HEK293 (cell line): ENCODE measurements around the gene TTF2.

Experiments
- CTCF ChIA-PET: fragments of 350-600 bp; formaldehyde crosslinking; extraction: SDS; loops from one replicate; lab custom pipeline; 2021; ENCODE audit warnings: antibody characterized with exemption; lab: Yijun Ruan, JAX
- POLR2A ChIA-PET: fragments of 300-600 bp; formaldehyde crosslinking; extraction: SDS; loops from one replicate; lab custom pipeline; 2020; ENCODE audit warnings: antibody characterized with exemption, inconsistent platforms; lab: Yijun Ruan, JAX
- H3K27ac ChIP-seq: fragments of 200-500 bp; sonication (Bioruptor generic); 2 replicates; pipeline ENCODE4 v1.5.1; 2014; ENCODE audit warnings: low read depth, low read length, control low read depth, inconsistent platforms; ENCODE audit errors: extremely low read depth
- H3K36me3 ChIP-seq, 2 experiments: fragments of 200-500 bp in 1 of 2; sonication (Bioruptor generic) in 1 of 2; 1 replicate in 1 of 2; 2 replicates in 1 of 2; pipeline ENCODE4 v1.5.1; 2014 to 2017; ENCODE audit warnings: inconsistent platforms in 2 of 2, low read length in 2 of 2; ENCODE audit not compliant: control insufficient read depth in 2 of 2, insufficient read depth in 1 of 2
- H3K4me1 ChIP-seq: fragments of 200-500 bp; sonication (Bioruptor generic); 2 replicates; pipeline ENCODE4 v1.5.1; 2014; ENCODE audit warnings: mild to moderate bottlenecking, low read length, inconsistent platforms; ENCODE audit not compliant: control insufficient read depth, insufficient read depth
- H3K4me3 ChIP-seq: 2 replicates; pipeline ENCODE4 v1.5.1; 2011; ENCODE audit warnings: low read depth, mild to moderate bottlenecking, control low read depth, low read length, moderate library complexity
- H3K9me3 ChIP-seq: fragments of 200-500 bp; sonication (Bioruptor generic); 2 replicates; pipeline ENCODE4 v1.5.1; 2014; ENCODE audit warnings: low read depth, low read length, inconsistent platforms; ENCODE audit not compliant: control insufficient read depth, insufficient read depth
- BCL11A ChIP-seq: fragments of 450-650 bp; formaldehyde crosslinking; IDR thresholded peaks from 2 replicates; pipeline ENCODE4 v1.5.1; 2016; ENCODE audit warnings: low read depth, missing biosample characterization, missing genetic modification characterization
- BCL6B ChIP-seq: fragments of 450-650 bp; formaldehyde crosslinking; IDR thresholded peaks from 2 replicates; pipeline ENCODE4 v1.5.1; 2017; ENCODE audit warnings: missing biosample characterization, missing genetic modification characterization
- EGR2 ChIP-seq: fragments of 450-650 bp; formaldehyde crosslinking; IDR thresholded peaks from 2 replicates; pipeline ENCODE4 v1.5.1; 2016; ENCODE audit warnings: low read depth, missing biosample characterization, missing genetic modification characterization
- IKZF3 ChIP-seq: fragments of 450-650 bp; IDR thresholded peaks from 2 replicates; pipeline ENCODE4 v1.5.0; 2018; ENCODE audit warnings: missing biosample characterization, mild to moderate bottlenecking, missing genetic modification characterization, moderate library complexity
- KLF10 ChIP-seq: fragments of 450-650 bp; IDR thresholded peaks from 2 replicates; pipeline ENCODE4 v1.5.1; 2018; ENCODE audit warnings: missing biosample characterization, mild to moderate bottlenecking, missing genetic modification characterization
- MEIS1 ChIP-seq: sonication (generic); formaldehyde crosslinking; IDR thresholded peaks from 2 replicates; pipeline ENCODE4 v1.8.1; 2022; ENCODE audit warnings: missing genetic modification reagents, mild to moderate bottlenecking, borderline replicate concordance
- PBX3 ChIP-seq: sonication (generic); formaldehyde crosslinking; IDR thresholded peaks from 2 replicates; pipeline ENCODE4 v1.8.1; 2022; ENCODE audit warnings: mild to moderate bottlenecking, moderate library complexity, missing genetic modification reagents
- PRDM2 ChIP-seq: fragments of 450-650 bp; formaldehyde crosslinking; IDR thresholded peaks from 2 replicates; pipeline ENCODE4 v1.5.1; 2016; ENCODE audit warnings: missing biosample characterization, missing genetic modification characterization, borderline replicate concordance
- SP2 ChIP-seq: fragments of 450-650 bp; formaldehyde crosslinking; IDR thresholded peaks from 2 replicates; pipeline ENCODE4 v1.5.1; 2016; ENCODE audit warnings: missing biosample characterization, missing genetic modification characterization
- ZBTB20 ChIP-seq: fragments of 450-650 bp; formaldehyde crosslinking; IDR thresholded peaks from 2 replicates; pipeline ENCODE4 v1.5.1; 2016; ENCODE audit warnings: missing biosample characterization, missing genetic modification characterization
- ZNF121 ChIP-seq: fragments of 450-650 bp; formaldehyde crosslinking; IDR thresholded peaks from 2 replicates; pipeline ENCODE4 v1.5.1; 2016; ENCODE audit warnings: missing biosample characterization, missing genetic modification characterization
- ZNF16 ChIP-seq: fragments of 450-650 bp; formaldehyde crosslinking; IDR thresholded peaks from 2 replicates; pipeline ENCODE4 v1.5.1; 2016; ENCODE audit warnings: low read depth, missing biosample characterization, missing genetic modification characterization
- ZNF335 ChIP-seq: fragments of 450-650 bp; formaldehyde crosslinking; conservative IDR thresholded peaks from 2 replicates; pipeline ENCODE4 v1.5.1; 2016; ENCODE audit warnings: missing biosample characterization, missing genetic modification characterization
- ZNF37A ChIP-seq: fragments of 450-650 bp; IDR thresholded peaks from 2 replicates; pipeline ENCODE4 v1.5.1; 2018; ENCODE audit warnings: missing biosample characterization, missing genetic modification characterization
- ZNF560 ChIP-seq: fragments of 450-650 bp; formaldehyde crosslinking; IDR thresholded peaks from 2 replicates; pipeline ENCODE4 v1.5.1; 2017; ENCODE audit warnings: missing biosample characterization, missing genetic modification characterization, borderline replicate concordance
- ZNF600 ChIP-seq: fragments of 450-650 bp; formaldehyde crosslinking; IDR thresholded peaks from 2 replicates; pipeline ENCODE4 v1.5.1; 2016; ENCODE audit warnings: missing biosample characterization, missing genetic modification characterization
- ZNF658 ChIP-seq: fragments of 450-650 bp; formaldehyde crosslinking; IDR thresholded peaks from 2 replicates; pipeline ENCODE4; 2016; ENCODE audit warnings: missing biosample characterization, missing genetic modification characterization
- ZSCAN5A ChIP-seq: fragments of 450-650 bp; formaldehyde crosslinking; IDR thresholded peaks from 2 replicates; pipeline ENCODE4 v1.5.1; 2016; ENCODE audit warnings: missing biosample characterization, missing genetic modification characterization
- TF ChIP-seq, protein P1 (sequence below): fragments of 450-650 bp; formaldehyde crosslinking; IDR thresholded peaks from 2 replicates; pipeline ENCODE4 v1.5.1; 2016; ENCODE audit warnings: missing biosample characterization, missing genetic modification characterization

The TTF2 gene

DNA sequence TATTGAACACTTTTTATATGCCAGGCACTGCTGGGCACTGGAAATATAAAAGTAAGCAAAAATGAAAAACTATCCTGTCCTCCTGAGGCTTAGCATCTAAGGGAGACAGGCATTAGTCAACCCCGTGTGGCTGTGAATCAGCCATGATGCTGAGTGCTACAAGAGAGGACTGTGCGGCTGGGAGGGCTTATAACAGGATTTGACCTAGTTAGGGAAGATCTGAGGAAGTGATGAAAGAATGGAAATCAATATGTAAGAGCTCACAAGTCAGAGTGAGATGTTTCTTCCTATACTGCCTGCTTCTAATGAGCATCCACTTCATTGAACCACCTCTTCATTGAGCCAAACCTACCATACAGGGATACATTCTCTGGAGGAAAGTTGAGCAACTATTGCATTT lies 46.4 kb downstream of the TTF2 start (continued):
- TF ChIP-seq PRDM2 (tag by site-specific recombination), result no peak
- no peak for TF ChIP-seq ZBTB20
- TF ChIP-seq MEIS1, result no peak
- no peak for TF ChIP-seq BCL11A (tag by site-specific recombination)
- TF ChIP-seq BCL6B (tag by site-specific recombination), result no peak
- no peak for TF ChIP-seq ZNF335 (tag by site-specific recombination)
- TF ChIP-seq, all 188 proteins: peak for 0

DNA sequence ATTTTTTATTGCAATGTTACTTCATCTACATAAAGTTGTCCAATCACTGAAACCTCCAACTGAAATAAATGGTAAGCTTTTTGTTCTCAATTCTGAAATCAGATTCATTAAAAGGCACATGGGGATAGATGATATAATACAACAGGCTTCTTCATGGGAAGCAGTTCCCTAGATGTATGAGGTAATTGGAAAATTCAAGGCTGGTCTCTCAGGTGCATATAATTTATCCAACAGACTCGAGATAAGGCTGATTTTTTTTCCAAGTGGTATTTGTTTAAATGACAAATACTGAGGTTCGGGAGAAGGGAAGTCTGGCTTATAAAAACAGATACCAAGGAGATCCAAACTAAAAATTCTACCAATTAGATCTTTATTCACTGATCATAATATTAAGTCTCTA lies 47.2 kb downstream of the TTF2 start:
- Histone ChIP-seq H3K36me3 (peaks cover 0 to 73% of the 10 kb centered on the region in 2 experiments; a peak in 2 of 3 replicates), H3K9me3 (no peaks in the 10 kb centered on the region), H3K4me1 (no peaks in the 10 kb centered on the region), H3K27ac (no peak overlapping the region), H3K4me3 (no peak overlapping the region)
- TF ChIP-seq EGR2 (tag by site-specific recombination) (no peak), IKZF3 (tag by site-specific recombination) (no peak), MEIS1 (no peak), ZNF16 (tag by site-specific recombination) (no peak)
- ChIA-PET CTCF (interaction anchor here (0.6 to 1.5 kb wide), 4 partner anchors 9 to 342 kb away, joined by 3 to 4 read pairs (median 3); no protein-coding TSS in a partner anchor), POLR2A (no interaction called here)

DNA sequence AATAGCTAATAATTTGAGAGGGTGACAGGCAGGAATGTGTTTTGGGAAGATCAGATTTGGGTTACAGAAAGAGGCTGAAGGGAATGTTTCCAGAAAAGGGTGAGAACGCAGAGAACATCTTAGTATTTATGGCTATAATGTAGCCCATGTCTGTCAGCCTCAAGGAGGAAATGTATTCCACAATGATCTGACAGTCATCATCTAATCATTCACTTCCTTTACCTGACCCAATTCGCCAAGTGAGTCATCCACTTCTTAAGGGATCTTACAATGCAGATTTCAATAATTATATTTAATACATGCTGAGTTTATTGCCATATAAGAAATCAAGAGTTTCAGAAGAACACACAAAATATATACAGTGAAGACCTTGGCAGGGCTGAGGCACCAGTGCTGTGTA lies 50.6 kb downstream of the TTF2 start:
- Histone ChIP-seq H3K27ac (no peak overlapping the region), H3K9me3 (no peaks in the 10 kb centered on the region), H3K4me3 (no peak overlapping the region), H3K36me3 (peaks cover 0 to 77% of the 10 kb centered on the region in 2 experiments; a peak in 2 of 3 replicates), H3K4me1 (no peaks in the 10 kb centered on the region)
- ChIA-PET CTCF (interaction anchor here (0.6 to 1.2 kb wide), 4 partner anchors 18 to 421 kb away, joined by 3 to 5 read pairs (median 4); no protein-coding TSS in a partner anchor), POLR2A (interaction anchor here (0.6 kb wide), 1 partner anchor 9 kb away, joined by 3 read pairs; no protein-coding TSS in a partner anchor)
- TF ChIP-seq ZNF37A (tag by site-specific recombination) (no peak), ZNF658 (no peak), ZNF560 (tag by site-specific recombination) (no peak), ZSCAN5A (no peak), SP2 (no peak), PBX3 (CRISPR knock-in tag) (no peak), ZNF121 (tag by site-specific recombination) (no peak), KLF10 (tag by site-specific recombination) (no peak), ZNF600 (no peak)
- TF ChIP-seq, protein P1, sequence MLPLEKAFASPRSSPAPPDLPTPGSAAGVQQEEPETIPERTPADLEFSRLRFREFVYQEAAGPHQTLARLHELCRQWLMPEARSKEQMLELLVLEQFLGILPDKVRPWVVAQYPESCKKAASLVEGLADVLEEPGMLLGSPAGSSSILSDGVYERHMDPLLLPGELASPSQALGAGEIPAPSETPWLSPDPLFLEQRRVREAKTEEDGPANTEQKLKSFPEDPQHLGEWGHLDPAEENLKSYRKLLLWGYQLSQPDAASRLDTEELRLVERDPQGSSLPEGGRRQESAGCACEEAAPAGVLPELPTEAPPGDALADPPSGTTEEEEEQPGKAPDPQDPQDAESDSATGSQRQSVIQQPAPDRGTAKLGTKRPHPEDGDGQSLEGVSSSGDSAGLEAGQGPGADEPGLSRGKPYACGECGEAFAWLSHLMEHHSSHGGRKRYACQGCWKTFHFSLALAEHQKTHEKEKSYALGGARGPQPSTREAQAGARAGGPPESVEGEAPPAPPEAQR (tag by site-specific recombination), result no peak
